ENCODE data around the gene STARD4. TPM values are rescaled to one million over a fixed set of nuclear protein-coding genes. Genes with fewer than 3 reads are reported as not detected.
A peak's percentile ranks its signal among the peaks of the same experiment; 100 is the strongest.

The STARD4 gene
- total RNA-seq, 1 experiment from 2014 or later = 73.2 TPM

GRCh38 chr5:111545031-111545430 is 32.7 kb upstream of the STARD4 start:
- no peak for DNase-seq
- H3K4me1 ChIP-seq = no peaks in the 10 kb centered on the region
- H3K36me3 ChIP-seq = no peaks in the 10 kb centered on the region
- no peaks in the 10 kb centered on the region for H3K27me3 ChIP-seq
- no peak overlapping the region for H3K27ac ChIP-seq
- no peak overlapping the region for H3K4me3 ChIP-seq
- no peaks in the 10 kb centered on the region for H3K9me3 ChIP-seq (replicated peaks)

GRCh38 chr5:111537141-111538024 is 25.0 kb upstream of the STARD4 start:
- no peak overlapping the region for H3K27ac ChIP-seq
- no peak for DNase-seq
- no peaks in the 10 kb centered on the region for H3K36me3 ChIP-seq
- H3K9me3 ChIP-seq (replicated peaks) = no peaks in the 10 kb centered on the region
- no peaks in the 10 kb centered on the region for H3K27me3 ChIP-seq
- H3K4me3 ChIP-seq = no peak overlapping the region
- no peaks in the 10 kb centered on the region for H3K4me1 ChIP-seq

DNA sequence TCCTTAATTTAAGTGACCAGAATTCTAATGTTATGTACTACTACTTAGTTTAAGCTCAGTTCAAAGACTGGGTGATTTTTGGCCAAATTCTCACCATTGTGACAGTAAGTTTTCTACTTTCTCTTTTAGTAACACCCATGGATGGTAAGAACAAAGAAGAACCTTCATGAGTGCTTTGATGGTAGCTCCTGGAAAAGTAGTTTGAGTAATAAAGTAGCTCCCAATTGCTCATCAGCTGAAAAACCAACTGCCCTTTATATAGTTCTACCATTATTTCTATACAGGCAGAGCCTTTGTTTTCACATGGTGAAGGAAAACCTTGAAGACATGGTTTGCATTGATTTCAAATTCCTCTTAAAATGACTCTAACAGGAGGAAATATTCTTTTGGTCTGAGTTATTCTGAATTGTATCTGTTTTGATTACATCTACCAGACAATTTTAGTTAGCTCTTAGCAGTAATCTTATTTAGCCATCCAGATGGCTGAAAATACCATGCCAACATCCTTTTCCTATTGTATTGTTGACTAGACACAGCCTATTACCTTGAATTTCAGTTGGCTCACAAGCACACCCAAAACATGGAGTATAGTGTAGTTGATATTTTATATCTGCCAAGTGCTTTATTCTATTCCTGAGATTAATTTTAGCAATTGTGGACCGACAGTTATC is 23.7 kb upstream of the STARD4 start:
- H3K36me3 ChIP-seq = no peaks in the 10 kb centered on the region
- H3K9me3 ChIP-seq (replicated peaks) = no peaks in the 10 kb centered on the region
- no peak for DNase-seq
- H3K4me3 ChIP-seq = no peak overlapping the region
- no peaks in the 10 kb centered on the region; the same call in 1 of the 2 replicates for H3K4me1 ChIP-seq
- H3K27me3 ChIP-seq = no peaks in the 10 kb centered on the region
- no peak overlapping the region for H3K27ac ChIP-seq

- no peaks in the 10 kb centered on the region; the same call in 1 of the 2 replicates for H3K4me1 ChIP-seq
- H3K4me3 ChIP-seq = no peak overlapping the region
- H3K27ac ChIP-seq = no peak overlapping the region
- H3K27me3 ChIP-seq = no peaks in the 10 kb centered on the region
- no peak for DNase-seq
- no peaks in the 10 kb centered on the region for H3K9me3 ChIP-seq (replicated peaks)
- H3K36me3 ChIP-seq = no peaks in the 10 kb centered on the region
Observed at GRCh38 chr5:111532886-111533582, 20.7 kb upstream of the STARD4 start.

- Histone ChIP-seq H3K27me3 (no peaks in the 10 kb centered on the region), H3K4me3 (peak overlapping the region; percentile 26), H3K4me1 (no peaks in the 10 kb centered on the region; the same call in 1 of the 2 replicates), H3K9me3 (replicated peaks) (no peaks in the 10 kb centered on the region), H3K36me3 (no peaks in the 10 kb centered on the region), H3K27ac (peak overlapping the region; percentile 31)
- peak; percentile 63 to 64 for DNase-seq
Observed at GRCh38 chr5:111530298-111530740, 18.0 kb upstream of the STARD4 start.

DNA sequence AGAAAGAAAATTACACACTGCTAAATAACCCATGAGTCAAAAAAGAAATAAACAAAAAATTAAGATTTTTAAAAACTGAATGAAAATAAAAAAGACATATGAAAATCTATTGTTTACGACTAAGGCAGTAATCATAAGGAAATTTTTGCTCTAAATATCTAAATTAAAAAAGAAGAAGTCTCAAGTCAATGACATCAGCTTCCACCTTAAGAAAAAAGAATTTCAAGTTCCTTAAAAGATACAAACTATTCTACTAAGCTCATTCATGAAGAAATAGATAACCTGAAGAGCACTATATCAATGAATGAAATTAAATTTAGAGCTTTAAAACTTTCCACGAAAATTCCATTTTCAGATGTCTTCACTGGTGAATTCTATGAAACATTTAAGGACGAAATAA is 15.7 kb upstream of the STARD4 start:
- H3K27me3 ChIP-seq = no peaks in the 10 kb centered on the region
- no peaks in the 10 kb centered on the region for H3K9me3 ChIP-seq (replicated peaks)
- no peaks in the 10 kb centered on the region for H3K36me3 ChIP-seq
- H3K4me3 ChIP-seq = no peak overlapping the region
- DNase-seq = no peak
- H3K4me1 ChIP-seq = no peaks in the 10 kb centered on the region; the same call in 1 of the 2 replicates
- H3K27ac ChIP-seq = no peak overlapping the region

- H3K4me1 ChIP-seq = no peaks in the 10 kb centered on the region
- no peak for DNase-seq
- H3K4me3 ChIP-seq = no peak overlapping the region
Observed at GRCh38 chr5:111520908-111521307, 8.6 kb upstream of the STARD4 start.

GRCh38 chr5:111518777-111519176 is 6.4 kb upstream of the STARD4 start:
- H3K4me1 ChIP-seq = peaks cover 5% of the 10 kb centered on the region
- no peaks in the 10 kb centered on the region for H3K36me3 ChIP-seq
- H3K9me3 ChIP-seq (replicated peaks) = no peaks in the 10 kb centered on the region
- no peaks in the 10 kb centered on the region for H3K27me3 ChIP-seq
- H3K27ac ChIP-seq = no peak overlapping the region
- H3K4me3 ChIP-seq = no peak overlapping the region
- no peak for DNase-seq

More at GRCh38 chr5:111520908-111521307, 8.6 kb upstream of the STARD4 start:
- Histone ChIP-seq H3K9me3 (replicated peaks) (no peaks in the 10 kb centered on the region), H3K36me3 (no peaks in the 10 kb centered on the region), H3K27me3 (no peaks in the 10 kb centered on the region), H3K27ac (no peak overlapping the region)

DNA sequence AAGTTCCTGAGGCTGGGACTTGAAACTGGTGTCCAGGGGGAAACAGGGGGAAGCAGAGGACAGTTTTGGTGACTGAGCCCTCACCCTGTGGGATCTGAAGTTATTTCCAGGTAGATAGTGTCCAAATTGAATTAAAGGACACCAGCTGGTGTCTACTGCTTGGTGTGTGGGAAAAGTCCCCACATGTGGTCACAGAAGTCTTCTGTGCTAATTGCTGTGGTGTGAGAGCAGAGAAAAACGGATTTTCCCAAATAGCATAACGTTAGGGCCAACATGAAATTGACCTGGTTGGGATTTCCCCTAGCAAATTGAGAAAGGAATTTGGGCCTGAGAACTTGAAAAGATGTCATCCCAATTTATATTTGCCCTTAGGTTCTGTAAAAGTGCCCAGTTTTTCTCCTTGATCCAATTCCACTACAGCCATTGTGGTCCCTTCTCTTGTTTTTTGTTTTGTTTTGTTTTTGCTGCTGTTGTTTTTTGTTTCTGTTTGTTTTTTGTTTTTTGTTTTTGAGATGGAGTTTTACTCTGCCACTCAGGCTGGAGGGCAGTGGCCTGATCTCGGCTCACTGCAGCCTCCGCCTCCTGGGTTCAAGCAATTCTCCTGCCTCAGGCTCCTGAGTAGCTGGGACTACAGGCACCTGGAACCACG is 5.6 kb upstream of the STARD4 start:
- no peaks in the 10 kb centered on the region for H3K27me3 ChIP-seq
- no peaks in the 10 kb centered on the region for H3K36me3 ChIP-seq
- H3K4me1 ChIP-seq = peaks cover 5% of the 10 kb centered on the region
- H3K9me3 ChIP-seq (replicated peaks) = no peaks in the 10 kb centered on the region
- H3K27ac ChIP-seq = no peak overlapping the region
- no peak for DNase-seq
- no peak overlapping the region for H3K4me3 ChIP-seq

- H3K27ac ChIP-seq = peak overlapping the region; percentile 61; the same call in 1 of the 2 replicates
- no peaks in the 10 kb centered on the region; the same call in 1 of the 2 replicates for H3K36me3 ChIP-seq
- peak overlapping the region; percentile 97 for H3K4me3 ChIP-seq
- H3K27me3 ChIP-seq = no peaks in the 10 kb centered on the region
- H3K9me3 ChIP-seq (replicated peaks) = no peaks in the 10 kb centered on the region
- H3K4me1 ChIP-seq = peaks cover 9% of the 10 kb centered on the region
- DNase-seq = peak in 1 of 2 experiments; percentile 32
Observed at GRCh38 chr5:111514087-111514486, 1.8 kb upstream of the STARD4 start.

- Histone ChIP-seq H3K36me3 (no peaks in the 10 kb centered on the region; the same call in 1 of the 2 replicates), H3K27me3 (no peaks in the 10 kb centered on the region), H3K27ac (peak overlapping the region; percentile 61), H3K9me3 (replicated peaks) (no peaks in the 10 kb centered on the region), H3K4me1 (peaks cover 9% of the 10 kb centered on the region), H3K4me3 (peak overlapping the region; percentile 97)
- no peak for DNase-seq
Observed at GRCh38 chr5:111513131-111513520, 791 bp upstream of the STARD4 start.

GRCh38 chr5:111511831-111512374 is 432 bp downstream of the STARD4 start:
- H3K9me3 ChIP-seq (replicated peaks) = no peaks in the 10 kb centered on the region
- H3K4me1 ChIP-seq = peaks cover 9% of the 10 kb centered on the region
- H3K36me3 ChIP-seq = peaks cover 2% of the 10 kb centered on the region
- peak in 1 of 2 experiments; percentile 70 for DNase-seq
- H3K4me3 ChIP-seq = peak overlapping the region; percentile 97
- peak overlapping the region; percentile 61 for H3K27ac ChIP-seq
- H3K27me3 ChIP-seq = no peaks in the 10 kb centered on the region

DNA sequence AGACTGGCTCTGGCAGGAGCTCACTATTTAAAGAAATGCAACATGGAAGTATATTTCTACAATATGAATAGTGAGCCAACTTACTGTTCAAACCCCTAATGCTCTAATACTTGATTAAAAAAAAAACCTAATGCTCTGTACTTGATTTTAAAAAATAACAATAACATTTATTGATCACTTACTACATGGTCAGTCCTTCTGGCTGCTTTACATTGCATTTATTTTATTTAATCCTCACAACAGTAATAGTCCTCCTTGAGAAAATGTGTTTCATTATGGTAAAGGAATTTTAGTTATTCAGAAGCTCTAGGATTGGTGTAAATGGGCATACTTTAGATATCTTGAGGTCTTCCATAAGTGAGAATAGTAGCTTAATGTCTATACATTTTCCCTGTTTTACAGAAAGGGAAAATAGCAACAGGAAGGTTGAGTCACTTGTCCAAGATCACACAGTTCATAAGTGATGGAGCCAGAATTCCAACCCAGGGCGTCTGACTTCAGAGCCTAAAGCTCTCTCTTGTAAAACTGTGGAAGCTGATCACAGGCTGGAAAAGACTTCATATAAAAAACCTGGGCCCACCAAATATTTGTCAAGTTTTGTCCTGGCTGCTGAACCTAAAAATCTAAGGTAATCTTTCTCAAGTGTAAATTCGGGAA is 1.0 kb downstream of the STARD4 start:
- Histone ChIP-seq H3K4me3 (peak overlapping the region; percentile 97), H3K36me3 (peaks cover 6% of the 10 kb centered on the region), H3K27me3 (no peaks in the 10 kb centered on the region), H3K27ac (peak overlapping the region; percentile 61; the same call in 1 of the 2 replicates), H3K4me1 (peaks cover 9% of the 10 kb centered on the region), H3K9me3 (replicated peaks) (no peaks in the 10 kb centered on the region)
- no peak for DNase-seq

GRCh38 chr5:111509119-111509518 is 3.2 kb downstream of the STARD4 start:
- H3K4me1 ChIP-seq = peaks cover 4% of the 10 kb centered on the region
- no peaks in the 10 kb centered on the region for H3K9me3 ChIP-seq (replicated peaks)
- no peak overlapping the region for H3K4me3 ChIP-seq
- H3K27ac ChIP-seq = no peak overlapping the region
- H3K27me3 ChIP-seq = no peaks in the 10 kb centered on the region
- DNase-seq = no peak
- peaks cover 20% of the 10 kb centered on the region for H3K36me3 ChIP-seq

All from SJCRH30 (cell line).